ENCODE data around the gene CFAP61.

DNA sequence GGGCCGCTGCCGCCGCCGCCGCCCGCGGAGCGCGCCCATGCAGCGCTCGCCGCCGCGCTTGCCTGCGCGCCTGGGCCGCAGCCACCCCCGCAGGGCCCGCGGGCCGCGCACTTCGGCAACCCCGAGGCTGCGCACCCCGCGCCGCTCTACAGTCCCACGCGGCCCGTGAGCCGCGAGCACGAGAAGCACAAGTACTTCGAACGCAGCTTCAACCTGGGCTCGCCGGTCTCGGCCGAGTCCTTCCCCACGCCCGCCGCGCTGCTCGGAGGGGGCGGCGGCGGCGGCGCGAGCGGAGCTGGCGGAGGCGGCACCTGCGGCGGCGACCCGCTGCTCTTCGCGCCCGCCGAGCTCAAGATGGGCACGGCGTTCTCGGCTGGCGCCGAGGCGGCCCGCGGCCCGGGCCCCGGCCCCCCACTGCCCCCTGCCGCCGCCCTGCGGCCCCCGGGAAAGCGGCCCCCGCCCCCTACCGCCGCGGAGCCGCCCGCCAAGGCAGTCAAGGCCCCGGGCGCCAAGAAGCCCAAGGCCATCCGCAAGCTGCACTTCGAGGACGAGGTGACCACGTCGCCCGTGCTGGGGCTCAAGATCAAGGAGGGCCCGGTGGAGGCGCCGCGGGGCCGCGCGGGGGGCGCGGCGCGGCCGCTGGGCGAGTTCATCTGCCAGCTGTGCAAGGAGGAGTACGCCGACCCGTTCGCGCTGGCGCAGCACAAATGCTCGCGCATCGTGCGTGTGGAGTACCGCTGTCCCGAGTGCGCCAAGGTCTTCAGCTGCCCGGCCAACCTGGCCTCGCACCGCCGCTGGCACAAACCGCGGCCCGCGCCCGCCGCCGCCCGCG is 316.3 kb downstream of the CFAP61 start:
- TF ChIP-seq, protein P1, sequence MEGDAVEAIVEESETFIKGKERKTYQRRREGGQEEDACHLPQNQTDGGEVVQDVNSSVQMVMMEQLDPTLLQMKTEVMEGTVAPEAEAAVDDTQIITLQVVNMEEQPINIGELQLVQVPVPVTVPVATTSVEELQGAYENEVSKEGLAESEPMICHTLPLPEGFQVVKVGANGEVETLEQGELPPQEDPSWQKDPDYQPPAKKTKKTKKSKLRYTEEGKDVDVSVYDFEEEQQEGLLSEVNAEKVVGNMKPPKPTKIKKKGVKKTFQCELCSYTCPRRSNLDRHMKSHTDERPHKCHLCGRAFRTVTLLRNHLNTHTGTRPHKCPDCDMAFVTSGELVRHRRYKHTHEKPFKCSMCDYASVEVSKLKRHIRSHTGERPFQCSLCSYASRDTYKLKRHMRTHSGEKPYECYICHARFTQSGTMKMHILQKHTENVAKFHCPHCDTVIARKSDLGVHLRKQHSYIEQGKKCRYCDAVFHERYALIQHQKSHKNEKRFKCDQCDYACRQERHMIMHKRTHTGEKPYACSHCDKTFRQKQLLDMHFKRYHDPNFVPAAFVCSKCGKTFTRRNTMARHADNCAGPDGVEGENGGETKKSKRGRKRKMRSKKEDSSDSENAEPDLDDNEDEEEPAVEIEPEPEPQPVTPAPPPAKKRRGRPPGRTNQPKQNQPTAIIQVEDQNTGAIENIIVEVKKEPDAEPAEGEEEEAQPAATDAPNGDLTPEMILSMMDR (IDR thresholded peaks at IDR 0.05), result no peak
- TF ChIP-seq POLR2A (IDR thresholded peaks at IDR 0.05), result no peak

All from thyroid gland (tissue), 4 donors.